AML-193 (cell line): Measurements from ENCODE around the gene THAP5.

Source experiments
- DNase-seq, 2 experiments: peaks; one replicate each; lab custom pipeline; 2025; lab: John Stamatoyannopoulos, UW

The THAP5 gene

GRCh38 chr7:108533712-108534111, 35.8 kb downstream of the THAP5 start:
- DNase-seq: no peak

GRCh38 chr7:108529341-108529740, 40.2 kb downstream of the THAP5 start:
- DNase-seq: no peak

- DNase-seq: no peak
These were observed 41.3 kb downstream of the THAP5 start for GRCh38 chr7:108528183-108528712.

GRCh38 chr7:108526768-108527017, 42.8 kb downstream of the THAP5 start:
- no peak for DNase-seq

GRCh38 chr7:108525985-108526767, 43.3 kb downstream of the THAP5 start, which contains the start of gene PNPLA8:
Gene PNPLA8 (minus strand): TSS chr7:108526135. CDS start chr7:108515491, 10,644 bp downstream.
- DNase-seq: peak; percentile 96 to 97

GRCh38 chr7:108525327-108525984, 44.0 kb downstream of the THAP5 start:
- DNase-seq: peak; percentile 68 to 83

- no peak for DNase-seq
These were observed 46.7 kb downstream of the THAP5 start for GRCh38 chr7:108522780-108523179.

- DNase-seq: no peak
These were observed 51.6 kb downstream of the THAP5 start for GRCh38 chr7:108517951-108518350.

GRCh38 chr7:108515630-108516029, 53.9 kb downstream of the THAP5 start:
- peak; percentile 45 to 47 for DNase-seq

- no peak for DNase-seq
These were observed 54.5 kb downstream of the THAP5 start for GRCh38 chr7:108515013-108515412.
